Measurements from ENCODE around the gene ANAPC1. TPM values are rescaled to one million over a fixed set of nuclear protein-coding genes. Genes with fewer than 3 reads are reported as not detected.
A peak's percentile ranks its signal among the peaks of the same experiment; 100 is the strongest.
"Not testable (repeated sequence)": the region's sequence is repeated elsewhere in the genome, so short reads cannot be mapped to it uniquely, and the experiment has no call there.

ANAPC1 gene
- total RNA-seq, 1 donor: 53.3 TPM

DNA sequence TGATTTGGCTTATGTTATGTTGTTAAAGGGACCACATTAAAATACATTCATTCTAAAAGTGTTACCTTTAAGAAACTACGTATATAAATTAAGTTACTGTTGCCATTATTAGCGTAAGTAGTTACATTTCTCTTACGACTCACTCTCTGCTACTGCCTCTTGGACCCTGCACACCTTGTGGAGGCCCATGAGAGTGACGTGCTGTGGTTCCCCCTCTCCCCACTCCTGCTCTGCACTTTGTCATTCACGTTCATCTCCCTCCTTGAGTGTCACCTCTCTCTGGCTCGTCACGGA is 13.6 kb upstream of the ANAPC1 start:
- Histone ChIP-seq H3K9me3 (ENCODE audit: low read depth, low read length) (no peaks in the 10 kb centered on the region), H3K4me3 (ENCODE audit: low read length) (peak overlapping the region; percentile 47), H3K27me3 (ENCODE audit: insufficient read depth, low read length) (peaks cover 20% of the 10 kb centered on the region), H3K4me1 (ENCODE audit: insufficient read depth, low read length) (peaks cover 29% of the 10 kb centered on the region)

DNA sequence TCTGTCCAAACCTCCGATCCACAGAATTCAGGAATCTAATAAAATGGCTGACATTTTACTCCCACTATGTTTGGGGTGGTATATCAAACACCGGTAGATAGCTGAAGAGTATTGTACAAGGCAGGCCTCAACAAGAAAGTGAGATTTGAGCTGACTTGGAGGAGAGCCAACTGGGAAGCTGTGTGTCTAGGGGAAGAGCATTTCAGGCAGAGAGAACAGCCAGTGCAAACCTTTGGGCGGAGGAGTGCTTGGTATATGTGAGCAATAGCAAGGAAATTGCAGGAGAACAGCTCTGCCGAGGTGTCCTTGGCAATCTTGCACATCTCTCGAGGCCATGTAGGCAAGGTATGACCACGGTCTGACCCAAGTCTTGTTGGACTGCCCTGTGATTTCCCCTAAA is 12.6 kb upstream of the ANAPC1 start:
- Histone ChIP-seq H3K4me1 (ENCODE audit: insufficient read depth, low read length) (peaks cover 29% of the 10 kb centered on the region), H3K9me3 (ENCODE audit: low read depth, low read length) (no peaks in the 10 kb centered on the region)

GRCh38 chr2:111896024-111896423 is 12.0 kb upstream of the ANAPC1 start:
- H3K4me1 ChIP-seq (ENCODE audit: insufficient read depth, low read length): peaks cover 29% of the 10 kb centered on the region
- H3K27me3 ChIP-seq (ENCODE audit: insufficient read depth, low read length): peaks cover 20% of the 10 kb centered on the region
- H3K4me3 ChIP-seq (ENCODE audit: low read length): no peak overlapping the region
- H3K9me3 ChIP-seq (ENCODE audit: low read depth, low read length): no peaks in the 10 kb centered on the region

More for the DNA sequence above, 12.6 kb upstream of the ANAPC1 start:
- H3K4me3 ChIP-seq (ENCODE audit: low read length): no peak overlapping the region
- peaks cover 20% of the 10 kb centered on the region for H3K27me3 ChIP-seq (ENCODE audit: insufficient read depth, low read length)

DNA sequence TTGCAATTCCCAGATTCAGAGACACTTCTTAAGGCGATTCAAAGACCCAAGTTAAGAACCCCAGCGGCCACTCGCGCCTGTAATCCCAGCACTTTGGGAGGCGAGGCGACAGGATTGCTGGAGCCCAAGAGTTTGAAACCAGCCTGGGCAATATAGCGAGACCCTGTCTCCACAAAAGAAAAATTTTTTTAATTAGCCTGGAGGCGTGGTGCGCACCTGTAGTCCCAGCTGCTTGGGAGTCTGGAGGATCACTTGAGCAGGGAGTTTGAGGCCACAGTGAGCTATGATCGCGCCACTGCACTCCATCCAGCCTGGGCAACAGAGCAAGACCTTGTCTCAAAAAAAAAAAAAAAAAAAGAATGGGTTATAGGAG is 585 bp upstream of the ANAPC1 start:
- Histone ChIP-seq H3K4me3 (ENCODE audit: low read length) (peak overlapping the region; percentile 72), H3K4me1 (ENCODE audit: insufficient read depth, low read length) (peaks cover 11% of the 10 kb centered on the region), H3K9me3 (ENCODE audit: low read depth, low read length) (no peaks in the 10 kb centered on the region), H3K27me3 (ENCODE audit: insufficient read depth, low read length) (no peaks in the 10 kb centered on the region)

GRCh38 chr2:111872806-111873205 is 11.2 kb downstream of the ANAPC1 start:
- H3K9me3 ChIP-seq (ENCODE audit: low read depth, low read length); H3K4me3 ChIP-seq (ENCODE audit: low read length); H3K27me3 ChIP-seq (ENCODE audit: insufficient read depth, low read length); H3K4me1 ChIP-seq (ENCODE audit: insufficient read depth, low read length): not testable (repeated sequence)

DNA sequence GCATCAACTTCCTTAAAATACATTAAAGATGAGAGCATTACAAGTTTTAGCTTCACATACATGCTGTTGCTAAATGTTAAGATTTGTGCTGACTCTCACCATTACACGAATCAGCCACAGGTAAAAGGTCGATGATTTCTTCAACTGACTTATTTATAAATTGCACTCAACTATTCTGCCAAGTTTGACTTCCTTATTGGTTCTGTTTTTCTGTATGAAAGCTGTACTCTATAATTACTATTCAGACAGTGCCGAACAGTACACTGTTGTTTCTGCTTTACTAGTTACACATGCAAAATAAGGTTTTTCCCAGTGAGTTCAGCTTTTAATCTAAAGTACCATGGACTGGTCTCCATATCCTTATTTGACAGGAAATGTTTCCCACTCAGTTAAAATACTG is 18.9 kb downstream of the ANAPC1 start:
- H3K4me3 ChIP-seq (ENCODE audit: low read length); H3K9me3 ChIP-seq (ENCODE audit: low read depth, low read length); H3K27me3 ChIP-seq (ENCODE audit: insufficient read depth, low read length); H3K4me1 ChIP-seq (ENCODE audit: insufficient read depth, low read length): not testable (repeated sequence)

GRCh38 chr2:111860005-111860404 is 24.0 kb downstream of the ANAPC1 start:
- H3K4me3 ChIP-seq (ENCODE audit: low read length); H3K4me1 ChIP-seq (ENCODE audit: insufficient read depth, low read length); H3K9me3 ChIP-seq (ENCODE audit: low read depth, low read length); H3K27me3 ChIP-seq (ENCODE audit: insufficient read depth, low read length): not testable (repeated sequence)

- H3K4me3 ChIP-seq (ENCODE audit: low read length); H3K27me3 ChIP-seq (ENCODE audit: insufficient read depth, low read length); H3K9me3 ChIP-seq (ENCODE audit: low read depth, low read length); H3K4me1 ChIP-seq (ENCODE audit: insufficient read depth, low read length): not testable (repeated sequence)
These were observed 31.4 kb downstream of the ANAPC1 start for GRCh38 chr2:111852544-111852943.

- not testable (repeated sequence) for H3K27me3 ChIP-seq (ENCODE audit: insufficient read depth, low read length); H3K4me3 ChIP-seq (ENCODE audit: low read length); H3K9me3 ChIP-seq (ENCODE audit: low read depth, low read length); H3K4me1 ChIP-seq (ENCODE audit: insufficient read depth, low read length)
These were observed 33.3 kb downstream of the ANAPC1 start for GRCh38 chr2:111850646-111851045.

DNA sequence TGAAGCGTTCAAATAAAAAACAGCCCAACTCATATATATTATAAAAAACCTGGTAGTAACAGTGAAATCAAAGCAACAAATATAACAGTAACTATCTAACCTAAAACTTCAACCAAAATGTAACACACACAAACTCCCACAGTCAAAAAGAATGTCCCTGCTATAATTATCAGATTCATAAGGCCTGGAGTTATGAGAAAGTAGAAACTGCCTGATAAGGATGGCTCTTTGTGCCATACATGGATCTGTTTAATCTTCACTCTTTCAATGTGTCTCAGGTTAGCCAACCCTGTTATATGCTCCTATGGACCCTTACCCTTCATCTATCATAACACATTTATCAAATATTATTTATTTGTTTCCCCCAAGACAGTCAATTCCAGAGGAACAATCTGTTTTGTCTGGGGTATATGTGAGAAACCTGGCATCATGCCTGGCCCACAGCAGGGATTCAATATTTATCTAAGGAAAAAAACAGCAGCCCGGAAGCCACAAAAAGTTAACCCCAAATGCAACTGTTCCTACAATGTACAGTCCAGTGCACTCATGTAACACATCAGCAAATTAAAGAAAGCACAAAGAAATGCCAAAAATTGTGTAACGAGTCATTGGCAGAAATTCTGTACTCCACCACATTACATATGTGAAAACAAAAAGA is 44.2 kb downstream of the ANAPC1 start:
- not testable (repeated sequence) for H3K9me3 ChIP-seq (ENCODE audit: low read depth, low read length); H3K27me3 ChIP-seq (ENCODE audit: insufficient read depth, low read length); H3K4me3 ChIP-seq (ENCODE audit: low read length); H3K4me1 ChIP-seq (ENCODE audit: insufficient read depth, low read length)

DNA sequence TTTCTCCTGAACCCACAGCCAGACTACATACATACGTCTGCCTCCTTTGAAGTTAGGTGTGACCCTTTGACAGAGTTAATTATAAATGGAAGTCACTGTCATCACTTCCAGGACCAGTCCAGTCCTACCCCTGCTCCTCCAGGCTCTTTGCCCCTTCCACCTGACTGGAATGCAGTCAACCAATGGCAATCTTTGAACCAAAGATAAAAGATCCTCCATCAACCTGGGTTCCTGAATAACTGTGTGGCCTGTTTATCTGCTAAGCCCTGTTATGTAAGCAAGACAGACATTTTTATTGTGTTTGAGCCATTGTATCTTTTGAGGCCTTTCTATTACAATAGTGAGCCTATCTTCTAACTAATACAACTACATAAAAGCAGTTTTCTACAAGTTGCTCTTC is 45.0 kb downstream of the ANAPC1 start:
- not testable (repeated sequence) for H3K9me3 ChIP-seq (ENCODE audit: low read depth, low read length); H3K4me1 ChIP-seq (ENCODE audit: insufficient read depth, low read length); H3K27me3 ChIP-seq (ENCODE audit: insufficient read depth, low read length); H3K4me3 ChIP-seq (ENCODE audit: low read length)

DNA sequence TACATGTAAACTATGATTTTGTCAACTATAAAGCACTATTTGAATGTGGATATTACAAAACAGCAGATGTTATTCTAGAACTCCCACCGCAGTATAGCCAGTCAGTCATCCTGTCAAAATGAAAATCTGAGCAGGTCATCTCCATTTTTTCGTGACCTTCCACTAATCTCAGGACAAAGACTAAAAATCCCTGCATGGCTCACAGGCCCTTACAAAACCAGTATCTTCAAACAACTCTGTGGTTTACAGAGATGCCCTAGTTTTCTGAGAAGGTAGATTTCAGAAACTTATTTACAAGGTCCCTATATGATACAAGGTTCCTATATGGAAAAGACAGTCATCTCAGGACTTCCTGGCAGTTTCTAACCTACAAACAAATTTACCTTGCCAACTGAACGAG is 49.8 kb downstream of the ANAPC1 start:
- not testable (repeated sequence) for H3K4me1 ChIP-seq (ENCODE audit: insufficient read depth, low read length); H3K27me3 ChIP-seq (ENCODE audit: insufficient read depth, low read length); H3K9me3 ChIP-seq (ENCODE audit: low read depth, low read length); H3K4me3 ChIP-seq (ENCODE audit: low read length)

GRCh38 chr2:111830479-111830878 is 53.5 kb downstream of the ANAPC1 start:
- H3K9me3 ChIP-seq (ENCODE audit: low read depth, low read length); H3K27me3 ChIP-seq (ENCODE audit: insufficient read depth, low read length); H3K4me3 ChIP-seq (ENCODE audit: low read length); H3K4me1 ChIP-seq (ENCODE audit: insufficient read depth, low read length): not testable (repeated sequence)

DNA sequence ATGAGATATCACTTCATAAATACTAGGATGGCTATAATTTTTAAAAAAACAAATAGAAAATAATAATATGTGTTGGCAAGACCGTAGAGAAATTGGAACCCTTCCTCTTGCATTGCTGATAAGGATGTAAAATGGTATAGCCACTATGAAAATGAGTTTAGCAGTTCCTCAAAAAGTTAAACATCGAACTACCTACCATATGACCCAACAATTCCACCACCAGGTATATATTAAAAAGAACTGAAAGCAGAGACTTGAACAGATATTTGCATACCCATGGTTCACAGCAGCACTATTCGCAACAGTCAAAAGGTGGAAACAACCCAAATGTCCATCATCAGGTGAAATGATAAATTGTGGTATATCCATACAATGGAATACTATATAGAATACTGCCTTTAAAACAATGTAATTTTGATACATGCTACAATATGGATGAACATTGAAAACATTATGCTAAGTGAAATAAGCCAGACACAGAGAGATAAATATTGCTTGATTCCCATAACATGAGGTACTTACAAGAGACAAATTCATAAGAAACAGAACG is 55.7 kb downstream of the ANAPC1 start:
- H3K4me1 ChIP-seq (ENCODE audit: insufficient read depth, low read length): not testable (repeated sequence)

GRCh38 chr2:111812970-111813622 is 70.9 kb downstream of the ANAPC1 start:
- H3K9me3 ChIP-seq (ENCODE audit: low read depth, low read length); H3K4me3 ChIP-seq (ENCODE audit: low read length); H3K4me1 ChIP-seq (ENCODE audit: insufficient read depth, low read length); H3K27me3 ChIP-seq (ENCODE audit: insufficient read depth, low read length): not testable (repeated sequence)

More for the DNA sequence above, 55.7 kb downstream of the ANAPC1 start:
- not testable (repeated sequence) for H3K4me3 ChIP-seq (ENCODE audit: low read length); H3K9me3 ChIP-seq (ENCODE audit: low read depth, low read length); H3K27me3 ChIP-seq (ENCODE audit: insufficient read depth, low read length)

DNA sequence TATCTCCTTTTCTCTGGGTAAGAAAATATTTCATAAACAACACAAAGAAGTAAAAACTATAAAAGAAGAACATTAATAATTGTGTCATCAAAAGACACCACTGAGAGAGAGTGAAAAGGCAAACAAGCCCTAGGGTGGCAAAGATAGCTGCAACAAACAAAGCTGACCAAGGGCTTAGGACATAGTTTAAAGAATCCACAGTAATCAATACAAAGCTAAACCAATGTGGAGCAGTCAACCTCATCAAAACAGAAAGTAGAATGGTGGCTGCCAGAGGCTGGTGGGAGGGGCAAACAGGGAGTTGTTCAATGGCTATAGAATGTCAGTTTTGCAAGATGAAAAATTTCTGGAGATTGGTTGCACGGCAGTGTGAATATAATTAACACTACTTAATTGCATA is 93.4 kb downstream of the ANAPC1 start:
- not testable (repeated sequence) for H3K4me1 ChIP-seq (ENCODE audit: insufficient read depth, low read length); H3K27me3 ChIP-seq (ENCODE audit: insufficient read depth, low read length); H3K9me3 ChIP-seq (ENCODE audit: low read depth, low read length); H3K4me3 ChIP-seq (ENCODE audit: low read length)

All from mononuclear cell (primary cell).